ENCODE data around the gene LMBR1.
"Not testable (repeated sequence)": the region's sequence is repeated elsewhere in the genome, so short reads cannot be mapped to it uniquely, and the experiment has no call there.

LMBR1 gene

GRCh38 chr7:156803656-156804055 is 89.3 kb downstream of the LMBR1 start:
- not testable (repeated sequence) for DNase-seq

DNA sequence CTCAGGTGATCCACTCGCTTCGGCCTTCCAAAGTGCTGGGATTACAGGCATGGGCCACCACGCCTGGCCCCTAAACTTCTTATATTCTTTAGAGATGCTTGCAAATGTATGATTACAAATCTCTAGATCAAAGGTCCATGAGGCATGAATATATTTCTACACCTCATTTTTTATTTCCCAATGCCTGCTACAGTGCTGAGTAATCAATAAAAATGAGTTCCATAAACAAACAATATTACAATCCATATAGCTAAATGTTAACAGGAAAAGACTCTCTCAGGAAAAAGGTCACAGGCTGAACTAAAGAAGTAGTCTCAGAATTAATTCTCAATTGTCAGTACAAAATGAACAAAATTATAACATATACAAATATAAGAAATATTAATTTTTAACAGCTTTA is 90.8 kb downstream of the LMBR1 start:
- DNase-seq = no peak

- no peak for DNase-seq
Measured at GRCh38 chr7:156795415-156795814, 97.6 kb downstream of the LMBR1 start.

GRCh38 chr7:156793334-156793733 is 99.6 kb downstream of the LMBR1 start:
- DNase-seq = no peak

DNA sequence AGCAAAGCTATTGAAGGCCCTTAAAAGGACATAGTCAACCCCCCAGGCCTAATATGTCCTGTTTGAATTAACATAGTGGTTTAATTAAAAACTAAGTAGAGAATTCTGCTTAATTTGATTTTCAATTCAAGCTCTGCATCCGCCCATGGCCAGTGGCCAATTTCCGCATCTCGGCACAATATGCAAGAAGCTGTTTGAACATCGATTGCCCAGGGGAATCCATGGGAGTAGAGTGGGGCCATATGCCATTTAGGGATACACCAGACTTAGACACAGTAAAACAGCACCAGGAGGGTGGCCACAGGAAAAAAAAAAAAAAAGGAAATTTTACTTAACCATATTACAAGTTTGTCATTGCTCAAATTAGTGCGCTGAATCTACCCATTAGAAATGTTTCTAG is 100.4 kb downstream of the LMBR1 start:
- DNase-seq = no peak

- DNase-seq = no peak
Measured at GRCh38 chr7:156791241-156791640, 101.7 kb downstream of the LMBR1 start.

- DNase-seq = no peak
Measured at GRCh38 chr7:156790264-156790663, 102.7 kb downstream of the LMBR1 start.

- DNase-seq = no peak
Measured at GRCh38 chr7:156785998-156786543, 106.9 kb downstream of the LMBR1 start.

DNA sequence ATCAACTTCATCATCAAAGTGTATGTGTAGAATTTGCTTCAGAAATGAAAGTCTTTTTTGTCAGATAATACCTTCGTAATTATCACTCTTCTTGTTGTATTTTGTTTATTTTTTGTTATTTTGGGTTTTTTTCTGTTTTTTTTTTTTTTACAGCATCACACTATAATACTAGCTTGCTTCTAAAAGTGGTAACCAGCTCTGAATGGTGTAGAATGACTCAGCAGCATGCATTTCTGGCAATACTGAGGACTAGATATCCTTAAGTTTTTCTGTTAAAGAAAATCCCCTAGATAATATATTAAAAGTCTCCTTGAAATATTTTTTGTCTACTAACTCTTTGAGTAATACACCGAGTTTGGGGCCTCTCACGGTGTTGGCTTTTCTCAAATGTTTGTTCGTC is 109.1 kb downstream of the LMBR1 start:
- DNase-seq = no peak

DNA sequence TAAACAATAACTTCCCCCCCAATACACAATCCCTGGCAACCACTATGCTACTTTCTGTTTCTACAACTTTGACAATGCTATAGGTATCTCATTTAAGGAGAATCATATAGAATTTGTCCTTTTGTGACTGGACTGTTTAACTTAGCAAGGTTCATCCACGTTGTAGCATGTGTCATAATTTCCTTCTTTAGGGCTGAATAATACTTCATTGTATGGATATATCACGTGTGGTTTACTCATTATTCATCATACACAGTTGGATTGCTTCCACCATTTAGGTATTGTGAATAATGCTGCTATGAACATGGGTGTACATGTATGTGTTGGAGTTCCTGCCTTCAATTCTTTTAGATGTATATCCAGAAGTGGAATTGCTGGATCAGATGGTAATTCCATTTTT is 111.0 kb downstream of the LMBR1 start:
- no peak for DNase-seq

DNA sequence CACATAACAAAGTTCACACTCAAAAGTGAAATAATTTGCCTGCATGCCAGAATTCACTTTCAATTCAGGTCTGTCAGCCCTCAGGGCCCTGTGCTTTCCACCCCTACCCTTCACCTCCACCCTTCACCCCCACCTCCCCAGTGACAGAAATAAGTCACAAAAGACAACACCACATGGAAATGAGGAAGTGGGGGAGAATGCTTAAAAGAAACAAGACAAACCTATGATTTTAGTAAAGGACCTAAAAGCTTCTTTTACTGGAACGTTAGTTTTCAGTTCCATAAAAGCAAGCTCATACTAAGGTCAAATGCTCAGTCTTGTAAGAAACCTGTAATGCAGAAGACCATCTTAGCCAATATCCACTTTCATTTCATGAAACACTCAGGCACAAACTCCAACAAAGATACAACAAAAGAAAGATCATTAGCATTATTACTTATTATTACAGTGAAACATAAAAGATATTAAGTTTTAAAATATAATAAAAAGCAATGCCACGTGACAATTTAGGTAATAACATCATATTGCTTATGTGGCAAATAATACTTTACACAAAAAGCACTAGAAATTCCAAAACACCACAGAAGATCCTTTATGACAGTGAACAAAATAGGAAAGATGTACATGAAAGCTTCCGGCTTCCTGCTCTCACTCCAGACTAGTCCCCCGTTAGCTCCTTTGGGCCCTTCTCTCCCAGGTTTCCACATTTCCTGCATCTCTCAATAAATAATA is 112.1 kb downstream of the LMBR1 start:
- no peak for DNase-seq

- no peak for DNase-seq
Measured at GRCh38 chr7:156778668-156779067, 114.3 kb downstream of the LMBR1 start.

DNA sequence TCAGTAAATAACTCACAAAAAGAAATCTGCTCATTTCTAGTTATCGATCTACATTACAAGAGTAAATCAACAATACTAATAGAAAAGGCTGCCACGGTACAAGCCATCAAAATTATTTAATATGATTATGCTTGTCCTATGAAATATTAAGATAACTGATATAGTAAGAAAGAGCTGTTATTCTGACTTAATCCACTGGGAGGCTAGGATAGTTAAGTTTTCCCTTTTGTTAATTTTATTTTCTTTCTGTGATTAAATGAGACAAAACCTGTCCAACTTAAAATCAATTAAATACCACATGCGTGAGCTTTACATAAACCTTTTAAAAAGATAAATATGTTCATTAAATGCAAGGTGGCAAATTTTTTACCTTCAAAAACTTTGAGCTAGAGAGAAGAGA is 114.8 kb downstream of the LMBR1 start:
- no peak for DNase-seq

GRCh38 chr7:156777364-156778069 is 115.5 kb downstream of the LMBR1 start:
- DNase-seq = no peak

DNA sequence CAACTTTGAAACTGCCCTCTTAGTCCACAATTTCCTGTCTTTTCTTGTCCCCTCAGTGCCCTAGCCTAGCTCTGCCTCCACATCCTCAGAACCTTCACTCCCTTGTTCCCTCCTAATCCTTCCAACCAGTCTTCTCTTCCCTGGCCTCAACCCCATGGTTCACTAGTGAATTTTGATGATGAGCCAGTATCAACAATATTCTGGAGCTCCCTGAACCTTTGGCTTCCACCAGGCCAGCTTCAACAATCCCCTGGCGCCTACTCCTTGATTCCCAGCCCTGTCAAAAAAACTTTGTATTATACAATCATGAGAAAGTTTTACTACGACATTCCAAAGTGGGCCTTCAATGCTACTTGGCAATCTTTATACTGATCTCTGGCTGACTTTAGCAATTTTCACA is 116.5 kb downstream of the LMBR1 start:
- no peak for DNase-seq

- no peak for DNase-seq
Measured at GRCh38 chr7:156773966-156774365, 119.0 kb downstream of the LMBR1 start.

- no peak for DNase-seq
Measured at GRCh38 chr7:156772725-156773124, 120.3 kb downstream of the LMBR1 start.

- no peak for DNase-seq
Measured at GRCh38 chr7:156768698-156769472, 124.1 kb downstream of the LMBR1 start.

- DNase-seq = no peak
Measured at GRCh38 chr7:156766666-156767065, 126.3 kb downstream of the LMBR1 start.

GRCh38 chr7:156765901-156766656 is 126.9 kb downstream of the LMBR1 start:
- no peak for DNase-seq

DNA sequence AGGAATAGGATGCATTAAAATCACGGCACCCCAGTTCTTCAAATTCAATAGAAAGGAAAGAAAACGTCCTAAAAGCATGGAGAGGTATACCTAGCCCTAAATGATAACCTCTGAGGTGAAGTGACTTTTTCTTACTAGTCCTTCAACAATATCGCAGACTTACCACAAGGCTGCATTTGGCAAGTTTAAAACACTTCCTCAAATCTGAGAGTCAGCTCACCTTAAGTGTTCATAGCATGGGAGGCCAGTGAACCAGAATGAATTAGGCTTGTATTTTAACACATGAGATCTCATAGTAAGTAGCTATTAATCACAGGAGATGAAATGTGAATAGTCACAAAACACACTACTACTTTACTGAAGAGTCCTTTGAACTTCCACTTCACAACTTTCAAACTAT is 128.2 kb downstream of the LMBR1 start:
- DNase-seq = no peak

DNA sequence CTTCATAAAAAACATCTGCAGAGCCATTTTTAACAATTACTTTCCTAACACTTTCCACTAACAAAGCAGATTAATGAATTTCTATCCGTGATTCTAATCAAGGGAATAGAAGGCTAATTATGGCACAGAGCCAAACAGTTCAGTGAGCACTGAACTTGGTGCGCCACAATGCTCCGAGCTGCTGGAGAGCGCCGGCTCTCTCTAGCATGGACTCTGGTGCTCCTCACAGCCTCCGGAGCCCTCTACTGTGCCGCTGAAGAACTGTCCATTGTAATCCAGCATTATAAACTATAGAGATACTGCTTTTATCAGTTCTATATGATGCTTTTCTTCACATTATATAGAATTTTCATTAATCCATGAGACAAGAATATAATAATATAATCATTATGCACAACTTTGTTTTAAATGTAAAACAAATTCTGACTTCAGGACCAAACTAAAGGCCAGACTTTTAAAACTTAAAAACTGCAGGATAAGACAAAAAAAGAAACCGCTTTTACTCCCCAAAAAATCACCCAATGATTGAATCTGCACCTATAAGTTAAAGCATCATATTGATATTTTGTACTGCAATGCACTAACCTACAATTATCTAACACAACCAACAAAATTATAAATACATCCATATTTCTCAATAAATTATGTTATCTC is 128.8 kb downstream of the LMBR1 start:
- DNase-seq = peak; percentile 22
